Adrenal gland (tissue), 12 donors: ENCODE results near the gene RNF167. TPM values are rescaled to one million over a fixed set of nuclear protein-coding genes. Genes with fewer than 3 reads are reported as not detected.

Experiments
- DNase-seq, 7 donors: peaks; one replicate each; pipeline ENCODE4 v3.0.0-alpha.2; 2019 to 2020
- H3K27ac ChIP-seq, 5 donors: fragments of 200-600 bp; sonication (generic) in 4 of 5; 1 replicate in 3 of 5; 2 replicates in 2 of 5; pipeline versions ENCODE4 v1.5.1 to v1.8.0; 2016 to 2020; ENCODE audit warnings: mild to moderate bottlenecking in 1 of 5
- H3K27me3 ChIP-seq: fragments of 200-600 bp; 2 replicates; pipeline ENCODE4 v1.8.0; 2021
- H3K36me3 ChIP-seq, 2 donors: fragments of 200-600 bp; replicated peaks in 1 of 2; 1 replicate in 1 of 2; 2 replicates in 1 of 2; pipeline versions ENCODE4 v1.5.1 to v1.8.0; 2018 to 2022
- H3K4me1 ChIP-seq, 2 donors: fragments of 200-600 bp; replicated peaks in 1 of 2; 1 replicate in 1 of 2; 2 replicates in 1 of 2; pipeline versions ENCODE4 v1.5.1 to v1.8.0; 2018 to 2021
- H3K4me3 ChIP-seq, 4 donors: fragments of 200-600 bp; sonication (generic) in 3 of 4; one replicate each; pipeline ENCODE4 v1.5.1; 2016 to 2018
- H3K9me3 ChIP-seq, 3 donors: fragments of 200-600 bp; sonication (generic) in 1 of 3; replicated peaks in 1 of 3; 1 replicate in 2 of 3; 2 replicates in 1 of 3; pipeline versions ENCODE4 v1.5.1 to v1.8.0; 2016 to 2021
- POLR2A ChIP-seq, 2 donors: fragments of 450-650 bp; IDR thresholded peaks; one replicate each; pipeline ENCODE4 v1.6.1; 2017; ENCODE audit warnings: antibody characterized with exemption in 2 of 2, mild to moderate bottlenecking in 2 of 2, moderate library complexity in 1 of 2
- WGBS, 4 donors: extraction: QIAGEN DNeasy Blood & Tissue Kit in 2 of 4; methylation state at CpG; one replicate each; pipeline versions ENCODE4 v1.1.5 to v1.1.7; 2013 to 2017; 5-methylcytosine and 5-hydroxymethylcytosine counted together
- intact Hi-C, 2 donors: fragments of 100-400 bp; cut with DNase I; formaldehyde crosslinking; loops; one replicate each; pipeline versions ENCODE4 v1.14.1 to v1.15.0; 2022 to 2023
- polyA plus RNA-seq, 3 donors: library from polyadenylated mRNA; stranded (reverse); fragments of 200-250 nt in 2 of 3; fragments of 350-450 nt in 1 of 3; fragmentation: Illumina TruSeq in 1 of 3; extraction: RNeasy Lipid Tissue Mini Kit (QIAGEN cat#74804) in 1 of 3; gene quantifications; one replicate each; pipeline ENCODE4 v1.2.3, GENCODE V29; 2013 to 2014
- total RNA-seq, 9 donors: library from RNA; depleted of rRNA in 4 of 9; stranded (reverse); fragments of >200 nt in 4 of 9; fragments of 120-200 nt in 1 of 9; fragmentation: NEBNext Ultra II Directional in 1 of 9; extraction: Animal tissue kit (Norgen Biotek cat#: 25700) in 1 of 9; gene quantifications; one replicate each; pipeline versions ENCODE4 v1.1.0 to v1.2.4, GENCODE V29; 2013 to 2023
- TF ChIP-seq, protein P1 (sequence below), 6 experiments: fragments of 450-650 bp in 4 of 6; fragments of 200-600 bp in 2 of 6; sonication (generic) in 1 of 6; IDR thresholded peaks; 1 replicate in 5 of 6; 2 replicates in 1 of 6; pipeline versions ENCODE4 v1.5.1 to v1.8.0; 2016 to 2021; ENCODE audit warnings: antibody characterized with exemption in 6 of 6, mild to moderate bottlenecking in 2 of 6, moderate library complexity in 1 of 6
- donor health status: healthy with polysubstance abuse.
- donor health status: Bipolar disorder and iron deficiency.
- donor health status: DM: yes; HTN: yes; CAD: no.
- donor health status: DM: no; HTN: no; CAD: no.
- donor health status: DM: no; HTN: no; CAD: no.
- donor health status: DM: yes; HTN: yes; CAD: no.

The RNF167 gene
- total and polyA plus RNA-seq, 12 donors: 46.7 to 252 (median 105) TPM

- H3K36me3 ChIP-seq: peaks cover 0 to 57% of the 10 kb centered on the region in 2 donors
- peak overlapping the region in 1 of 4 donors; percentile 81 for H3K4me3 ChIP-seq
- H3K27ac ChIP-seq: peak overlapping the region in 3 of 5 donors; percentile 23 to 93 (median 79)
- no peaks in the 10 kb centered on the region for H3K9me3 ChIP-seq
- H3K27me3 ChIP-seq: no peaks in the 10 kb centered on the region
- TF ChIP-seq, protein P1, sequence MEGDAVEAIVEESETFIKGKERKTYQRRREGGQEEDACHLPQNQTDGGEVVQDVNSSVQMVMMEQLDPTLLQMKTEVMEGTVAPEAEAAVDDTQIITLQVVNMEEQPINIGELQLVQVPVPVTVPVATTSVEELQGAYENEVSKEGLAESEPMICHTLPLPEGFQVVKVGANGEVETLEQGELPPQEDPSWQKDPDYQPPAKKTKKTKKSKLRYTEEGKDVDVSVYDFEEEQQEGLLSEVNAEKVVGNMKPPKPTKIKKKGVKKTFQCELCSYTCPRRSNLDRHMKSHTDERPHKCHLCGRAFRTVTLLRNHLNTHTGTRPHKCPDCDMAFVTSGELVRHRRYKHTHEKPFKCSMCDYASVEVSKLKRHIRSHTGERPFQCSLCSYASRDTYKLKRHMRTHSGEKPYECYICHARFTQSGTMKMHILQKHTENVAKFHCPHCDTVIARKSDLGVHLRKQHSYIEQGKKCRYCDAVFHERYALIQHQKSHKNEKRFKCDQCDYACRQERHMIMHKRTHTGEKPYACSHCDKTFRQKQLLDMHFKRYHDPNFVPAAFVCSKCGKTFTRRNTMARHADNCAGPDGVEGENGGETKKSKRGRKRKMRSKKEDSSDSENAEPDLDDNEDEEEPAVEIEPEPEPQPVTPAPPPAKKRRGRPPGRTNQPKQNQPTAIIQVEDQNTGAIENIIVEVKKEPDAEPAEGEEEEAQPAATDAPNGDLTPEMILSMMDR (IDR thresholded peaks at IDR 0.05): no peak
- TF ChIP-seq POLR2A (IDR thresholded peaks at IDR 0.05): no peak
- 29 to 41% (median 40%) methylated on average over 4 of the region's 4 CpGs for WGBS, 4 donors
- DNase-seq: no peak
- intact Hi-C loops: no loop called here
- H3K4me1 ChIP-seq: peaks cover 34 to 47% of the 10 kb centered on the region in 2 donors
These were observed 1.2 kb downstream of the RNF167 start for GRCh38 chr17:4941319-4941610.

DNA sequence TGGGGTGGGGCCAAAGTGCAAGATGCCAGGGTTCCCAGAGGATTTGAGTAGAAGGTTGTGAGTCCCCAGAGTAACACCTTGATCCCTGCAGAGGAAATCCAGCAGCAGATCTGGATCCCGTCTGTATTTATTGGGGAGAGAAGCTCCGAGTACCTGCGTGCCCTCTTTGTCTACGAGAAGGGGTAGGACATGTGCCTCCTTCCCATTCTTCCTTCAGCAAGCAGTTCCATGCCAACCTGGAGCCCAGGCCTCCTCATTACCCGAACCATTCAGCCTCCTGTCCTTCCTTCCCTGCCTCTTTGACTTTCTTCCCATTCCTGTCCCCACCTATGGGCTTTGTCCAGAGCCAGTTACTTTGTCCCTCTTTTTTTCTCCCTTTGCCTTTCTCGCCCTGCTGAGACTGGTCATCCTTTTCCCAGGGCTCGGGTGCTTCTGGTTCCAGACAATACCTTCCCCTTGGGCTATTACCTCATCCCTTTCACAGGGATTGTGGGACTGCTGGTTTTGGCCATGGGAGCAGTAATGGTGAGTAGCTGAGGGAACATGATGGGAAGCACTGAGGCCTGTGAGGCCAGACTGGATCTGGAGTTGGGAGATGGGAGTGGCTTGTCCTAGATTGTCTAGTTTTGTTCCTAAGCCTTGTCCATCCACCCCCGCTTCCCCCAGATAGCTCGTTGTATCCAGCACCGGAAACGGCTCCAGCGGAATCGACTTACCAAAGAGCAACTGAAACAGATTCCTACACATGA lies 2.9 kb downstream of the RNF167 start:
- no peak overlapping the region for H3K4me3 ChIP-seq
- peaks cover 0 to 52% of the 10 kb centered on the region in 2 donors for H3K36me3 ChIP-seq
- H3K9me3 ChIP-seq: no peaks in the 10 kb centered on the region
- DNase-seq: no peak
- 75 to 85% (median 78%) methylated on average over 13 of the region's 13 CpGs for WGBS, 4 donors
- H3K27me3 ChIP-seq: no peaks in the 10 kb centered on the region
- H3K4me1 ChIP-seq: peaks cover 34 to 55% of the 10 kb centered on the region in 2 donors
- TF ChIP-seq, protein P1 (IDR thresholded peaks at IDR 0.05): no peak
- TF ChIP-seq POLR2A (IDR thresholded peaks at IDR 0.05): no peak
- intact Hi-C loops: no loop called here
- H3K27ac ChIP-seq: no peak overlapping the region

DNA sequence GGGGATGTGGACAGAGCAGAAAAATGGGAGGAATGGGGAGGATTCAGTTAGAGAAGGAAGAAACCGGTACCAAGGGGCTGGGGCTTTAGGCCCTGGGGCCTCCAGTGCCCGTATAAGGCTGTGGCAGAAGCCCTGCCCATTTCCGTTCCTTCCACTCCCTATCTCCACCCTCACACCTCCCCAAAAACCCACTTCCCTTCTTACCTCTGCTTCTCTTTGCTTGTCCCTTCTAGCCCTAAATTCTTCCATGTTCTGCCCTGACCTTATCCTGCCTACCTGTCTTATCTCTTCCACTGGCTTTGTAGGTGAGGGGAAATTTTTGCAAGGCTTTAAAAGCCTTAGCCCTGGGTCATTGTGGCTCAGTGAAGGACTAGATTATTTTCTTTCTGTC lies 4.1 kb downstream of the RNF167 start:
- Histone ChIP-seq H3K9me3 (no peaks in the 10 kb centered on the region), H3K27ac (peak overlapping the region in 2 of 5 donors; percentile 67 to 75), H3K27me3 (no peaks in the 10 kb centered on the region), H3K36me3 (peaks cover 0 to 49% of the 10 kb centered on the region in 2 donors), H3K4me1 (peaks cover 28 to 44% of the 10 kb centered on the region in 2 donors), H3K4me3 (no peak overlapping the region)
- 45 to 60% (median 54%) methylated on average over 3 of the region's 3 CpGs for WGBS, 4 donors
- DNase-seq: no peak
- intact Hi-C loops: no loop called here
- TF ChIP-seq POLR2A (IDR thresholded peaks at IDR 0.05): no peak
- TF ChIP-seq, protein P1 (IDR thresholded peaks at IDR 0.05): no peak

GRCh38 chr17:4944554-4945175 lies 4.6 kb downstream of the RNF167 start:
- H3K36me3 ChIP-seq: peaks cover 0 to 49% of the 10 kb centered on the region in 2 donors
- DNase-seq: no peak
- no peak overlapping the region for H3K4me3 ChIP-seq
- peaks cover 28 to 46% of the 10 kb centered on the region in 2 donors for H3K4me1 ChIP-seq
- WGBS, 4 donors: 33 to 61% (median 52%) methylated on average over 4 to 8 of the region's 8 CpGs
- H3K27me3 ChIP-seq: no peaks in the 10 kb centered on the region
- no peaks in the 10 kb centered on the region for H3K9me3 ChIP-seq
- intact Hi-C loops: no loop called here
- TF ChIP-seq POLR2A (IDR thresholded peaks at IDR 0.05): no peak
- TF ChIP-seq, protein P1 (IDR thresholded peaks at IDR 0.05): no peak
- peak overlapping the region; percentile 19 to 75 (median 53) for H3K27ac ChIP-seq
